IMR-90 (cell line): ENCODE data around the gene CETP. TPM values are rescaled to one million over a fixed set of nuclear protein-coding genes. Genes with fewer than 3 reads are reported as not detected.

Experiments used
- ATAC-seq: fragments of 200-7000 bp; cut with Tn5 transposase; 2 replicates; pipeline ENCODE4 v1.9.1; 2020; ENCODE audit warnings: low read depth, mild to moderate bottlenecking, moderate library complexity
- BruUV-seq: library from RNA; stranded (reverse); fragments of 400-500 nt; replicated peaks from 2 replicates; lab custom pipeline; 2021; lab: Mats Ljungman, UMichigan
- CTCF ChIA-PET: fragments of 300-600 bp; formaldehyde crosslinking; extraction: SDS; loops from one replicate; lab custom pipeline; 2021; ENCODE audit warnings: antibody characterized with exemption; lab: Yijun Ruan, JAX
- POLR2A ChIA-PET: fragments of 300-600 bp; sonication (Branson Sonifier 250); formaldehyde crosslinking; loops from one replicate; lab custom pipeline; 2022; ENCODE audit warnings: antibody characterized with exemption; ENCODE audit not compliant: unreplicated experiment; lab: Charles Lee
- DNase-seq: peaks from one replicate; pipeline ENCODE4 v3.0.0; 2013
- H2AFZ ChIP-seq: replicated peaks from 2 replicates; pipeline ENCODE3; 2013; ENCODE audit warnings: low read length, mild to moderate bottlenecking; ENCODE audit not compliant: poor library complexity
- H2AK5ac ChIP-seq: 2 replicates; pipeline ENCODE4 v1.6.1; 2013; ENCODE audit warnings: low read depth, low read length, inconsistent platforms
- H2AK9ac ChIP-seq: replicated peaks from 2 replicates; pipeline ENCODE3; 2013; ENCODE audit warnings: mild to moderate bottlenecking, low read depth, low read length, moderate library complexity; ENCODE audit not compliant: poor library complexity
- H2BK120ac ChIP-seq: 2 replicates; pipeline ENCODE4 v1.6.1; 2013; ENCODE audit warnings: low read depth, low read length, inconsistent platforms
- H2BK15ac ChIP-seq: 3 replicates; pipeline ENCODE4 v1.6.1; 2013; ENCODE audit warnings: low read depth, low read length, inconsistent platforms
- H2BK20ac ChIP-seq: 2 replicates; pipeline ENCODE4 v1.6.1; 2013; ENCODE audit warnings: low read depth, mild to moderate bottlenecking, inconsistent platforms, low read length, moderate library complexity
- H2BK5ac ChIP-seq: 2 replicates; pipeline ENCODE4 v1.6.1; 2013; ENCODE audit warnings: mild to moderate bottlenecking, low read depth, low read length, inconsistent platforms; ENCODE audit not compliant: poor library complexity, severe bottlenecking
- H3K14ac ChIP-seq: replicated peaks from 2 replicates; pipeline ENCODE4 v1.6.1; 2013; ENCODE audit warnings: low read depth, low read length, inconsistent platforms
- H3K18ac ChIP-seq: 2 replicates; pipeline ENCODE4 v1.6.1; 2013; ENCODE audit warnings: low read depth, low read length, control low read depth
- H3K23ac ChIP-seq: 2 replicates; pipeline ENCODE4 v1.6.1; 2013; ENCODE audit warnings: low read depth, low read length, inconsistent platforms
- H3K27ac ChIP-seq: 2 replicates; pipeline ENCODE4 v1.5.1; 2013; ENCODE audit warnings: mild to moderate bottlenecking, control low read depth, low read length; ENCODE audit not compliant: insufficient read depth
- H3K27me3 ChIP-seq: 2 replicates; pipeline ENCODE4 v1.6.1; 2013; ENCODE audit warnings: low read length; ENCODE audit not compliant: control insufficient read depth, insufficient read depth
- H3K36me3 ChIP-seq: 2 replicates; pipeline ENCODE4 v1.6.1; 2013; ENCODE audit warnings: low read length, mixed read lengths; ENCODE audit not compliant: control insufficient read depth, insufficient read depth
- H3K4ac ChIP-seq: 2 replicates; pipeline ENCODE4 v1.6.1; 2013; ENCODE audit warnings: low read depth, low read length, inconsistent platforms
- H3K4me1 ChIP-seq: 2 replicates; pipeline ENCODE4 v1.6.1; 2013; ENCODE audit warnings: low read length, mixed read lengths; ENCODE audit not compliant: control insufficient read depth, insufficient read depth
- H3K4me2 ChIP-seq: 2 replicates; pipeline ENCODE4 v1.6.1; 2013; ENCODE audit warnings: low read depth, mild to moderate bottlenecking, control low read depth, low read length, moderate library complexity
- H3K4me3 ChIP-seq: 2 replicates; pipeline ENCODE4 v1.5.1; 2013; ENCODE audit warnings: low read depth, mild to moderate bottlenecking, control low read depth, low read length, moderate library complexity; ENCODE audit not compliant: insufficient read depth
- H3K56ac ChIP-seq: 2 replicates; pipeline ENCODE4 v1.6.1; 2013; ENCODE audit warnings: low read length, inconsistent platforms; ENCODE audit not compliant: insufficient read depth; ENCODE audit errors: extremely low read depth
- H3K79me1 ChIP-seq, 2 experiments: 2 replicates each; pipeline ENCODE4 v1.6.1; 2013; ENCODE audit warnings: low read length in 2 of 2, inconsistent platforms in 1 of 2, low read depth in 1 of 2
- H3K9ac ChIP-seq: 2 replicates; pipeline ENCODE4 v1.6.1; 2013; ENCODE audit warnings: low read depth, low read length, control low read depth
- H3K9me1 ChIP-seq: 2 replicates; pipeline ENCODE4 v1.6.1; 2013; ENCODE audit warnings: low read length, inconsistent platforms; ENCODE audit not compliant: insufficient read depth
- H3K9me3 ChIP-seq: 2 replicates; pipeline ENCODE4 v1.6.1; 2013; ENCODE audit warnings: low read length; ENCODE audit not compliant: control insufficient read depth, insufficient read depth
- H4K20me1 ChIP-seq: 2 replicates; pipeline ENCODE4 v1.6.1; 2013; ENCODE audit warnings: low read length, inconsistent platforms; ENCODE audit not compliant: insufficient read depth
- H4K5ac ChIP-seq: 2 replicates; pipeline ENCODE4 v1.6.1; 2013; ENCODE audit warnings: mild to moderate bottlenecking, low read depth, low read length, control low read depth
- H4K8ac ChIP-seq, 2 experiments: 2 replicates each; pipeline ENCODE4 v1.6.1; 2013; ENCODE audit warnings: low read depth in 2 of 2, low read length in 2 of 2, control low read depth in 1 of 2, inconsistent platforms in 1 of 2
- H4K91ac ChIP-seq: 2 replicates; pipeline ENCODE4 v1.6.1; 2013; ENCODE audit warnings: low read depth, low read length, inconsistent platforms; ENCODE audit not compliant: insufficient read depth
- CEBPB ChIP-seq: IDR thresholded peaks from 2 replicates; pipeline ENCODE4 v1.6.1; 2012; ENCODE audit warnings: low read depth, low read length, improper control_type of control experiment
- NFE2L2 ChIP-seq: fragments of 150-350 bp; IDR thresholded peaks from 2 replicates; pipeline ENCODE4 v1.6.1; 2016; ENCODE audit warnings: low read depth, mild to moderate bottlenecking, low read length
- USF2 ChIP-seq: fragments of 150-350 bp; IDR thresholded peaks from 2 replicates; pipeline ENCODE4 v1.6.1; 2017; ENCODE audit warnings: mild to moderate bottlenecking, antibody characterized with exemption, low read length, low read depth
- WGBS, 2 experiments: methylation state at CpG; one replicate each; pipeline versions ENCODE4 v1.1.5 to v1.1.7; 2013; ENCODE audit warnings: missing lambda C conversion rate in 2 of 2; ENCODE audit not compliant: insufficient read length in 1 of 2; ENCODE audit errors: extremely low coverage in 2 of 2; 5-methylcytosine and 5-hydroxymethylcytosine counted together
- dilution Hi-C: fragments of 300-500 bp; cut with HindIII; formaldehyde crosslinking; loops from one replicate; pipeline ENCODE4 v1.14.3; 2018; ENCODE audit warnings: low sequenced_read_pairs; ENCODE audit not compliant: unreplicated experiment
- in situ Hi-C: fragments of 300-500 bp; cut with MboI; formaldehyde crosslinking; loops from 3 replicates; pipeline ENCODE4 v1.14.3; 2019; ENCODE audit warnings: low sequenced_read_pairs, inconsistent platforms, mixed read lengths
- intact Hi-C: fragments of 100-400 bp; cut with micrococcal nuclease; formaldehyde crosslinking; loops from 2 replicates; pipeline ENCODE4 v1.10.0; 2022
- polyA plus RNA-seq, 3 experiments: library from polyadenylated mRNA; depleted of rRNA; stranded (reverse); fragments of >200 nt; gene quantifications; 2 replicates each; pipeline ENCODE4 v1.2.3, GENCODE V29; 2012; ENCODE audit warnings: low replicate concordance in 1 of 3
- total RNA-seq: library from RNA; depleted of rRNA; stranded (reverse); fragments of >200 nt; gene quantifications from 2 replicates; pipeline ENCODE4 v1.2.3, GENCODE V29; 2012

Gene CETP
- total and polyA plus RNA-seq, 2 of the 4 experiments (the other 2 are of a cell fraction) = not detected

DNA sequence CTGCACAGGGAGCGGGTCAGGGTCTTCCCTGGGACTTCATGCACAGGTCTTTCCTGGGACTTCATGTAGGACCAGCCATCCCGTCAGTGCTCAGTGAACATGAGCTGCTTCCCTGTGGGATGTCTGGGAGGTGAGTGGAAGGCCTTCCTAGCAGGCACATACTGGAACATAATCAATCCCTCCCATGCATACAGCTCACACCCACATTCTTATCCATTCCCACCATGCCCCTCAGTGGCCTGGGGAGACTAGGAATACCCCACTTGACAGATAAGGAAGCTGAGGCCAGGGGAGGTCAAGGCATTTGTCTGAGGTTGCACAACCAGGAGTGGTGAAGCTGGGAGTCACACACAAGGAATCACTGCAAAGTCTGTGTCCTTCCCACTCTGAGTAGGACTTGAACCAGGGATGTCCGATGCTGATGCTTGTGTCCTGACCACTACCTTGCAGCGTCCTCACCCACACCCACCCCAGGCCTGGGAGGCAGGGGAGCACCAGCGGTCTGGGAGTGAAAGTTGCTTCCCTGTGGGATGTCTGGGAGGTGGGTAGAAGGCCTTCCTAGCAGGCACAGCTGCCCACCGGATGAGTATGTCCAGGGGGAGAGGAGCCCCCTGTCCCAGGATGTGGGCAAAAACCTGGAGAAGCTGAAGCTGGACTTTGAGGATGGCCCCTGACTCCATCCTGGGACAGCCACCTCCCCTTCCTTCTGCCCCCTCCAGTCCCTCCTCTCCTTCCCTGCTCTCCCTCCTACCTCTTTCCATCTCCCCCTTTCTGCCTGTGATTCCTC is 26.6 kb downstream of the CETP start:
- in situ Hi-C loops (no loop called here), dilution Hi-C loops (no loop called here), intact Hi-C loops (loop anchor here (2.0 kb wide), 1 partner anchor 56 kb away; no protein-coding TSS in a partner anchor)
- Histone ChIP-seq H2AK9ac (peak overlapping the region; percentile 99), H4K91ac (peak overlapping the region; percentile 96), H2BK5ac (peak overlapping the region; percentile 35), H3K18ac (peak overlapping the region; percentile 64), H3K79me1 (peaks cover 18 to 64% of the 10 kb centered on the region in 2 experiments), H3K9me3 (no peaks in the 10 kb centered on the region), H4K5ac (peak overlapping the region; percentile 80), H3K27me3 (no peaks in the 10 kb centered on the region), H4K8ac (peak overlapping the region; percentile 82 to 90), H2BK15ac (peak overlapping the region; percentile 22; the same call in 2 of the 3 replicates), H3K56ac (peak overlapping the region; percentile 96; the same call in 1 of the 2 replicates), H2BK20ac (peak overlapping the region; percentile 72), H3K23ac (peak overlapping the region; percentile 97), H3K14ac (peak overlapping the region; percentile 97), H3K4me3 (peak overlapping the region; percentile 69), H3K36me3 (no peaks in the 10 kb centered on the region; the same call in 1 of the 2 replicates), H3K27ac (peak overlapping the region; percentile 76), H2AK5ac (peak overlapping the region; percentile 94), H3K9ac (peak overlapping the region; percentile 87), H3K4me2 (peak overlapping the region; percentile 82), H3K9me1 (peaks cover 26% of the 10 kb centered on the region), H3K4me1 (peaks cover 26% of the 10 kb centered on the region), H3K4ac (peak overlapping the region; percentile 99), H4K20me1 (no peaks in the 10 kb centered on the region), H2AFZ (peak overlapping the region; percentile 98), H2BK120ac (peak overlapping the region; percentile 97)
- TF ChIP-seq CEBPB (peak; percentile 89), NFE2L2 (no peak), USF2 (no peak)
- POLR2A ChIA-PET = no interaction called here
- DNase-seq = peak; percentile 37
- CTCF ChIA-PET = interaction anchor here (0.6 to 0.7 kb wide), 2 partner anchors 19 to 41 kb away, joined by 3 to 4 read pairs; no protein-coding TSS in a partner anchor
- ATAC-seq = peak; percentile 5; the same call in 1 of the 2 replicates
- no TSS peak for BruUV-seq
- WGBS, 2 experiments = 100% methylated on average over 1 of the region's 6 CpGs; no CpG with 5 or more reads in 1 of the 2 experiments
